Measurements from ENCODE around the gene BYSL.

Gene BYSL

GRCh38 chr6:41894366-41895299 is 26.7 kb upstream of the BYSL start:
- no peak for DNase-seq (ENCODE audit: low read depth)
- no peak for TF ChIP-seq CTCF (IDR thresholded peaks at IDR 0.05; ENCODE audit: control insufficient read depth, extremely low read depth, insufficient read depth)
- H3K4me3 ChIP-seq (ENCODE audit: low read depth, low read length), result peak overlapping the region; percentile 84

DNA sequence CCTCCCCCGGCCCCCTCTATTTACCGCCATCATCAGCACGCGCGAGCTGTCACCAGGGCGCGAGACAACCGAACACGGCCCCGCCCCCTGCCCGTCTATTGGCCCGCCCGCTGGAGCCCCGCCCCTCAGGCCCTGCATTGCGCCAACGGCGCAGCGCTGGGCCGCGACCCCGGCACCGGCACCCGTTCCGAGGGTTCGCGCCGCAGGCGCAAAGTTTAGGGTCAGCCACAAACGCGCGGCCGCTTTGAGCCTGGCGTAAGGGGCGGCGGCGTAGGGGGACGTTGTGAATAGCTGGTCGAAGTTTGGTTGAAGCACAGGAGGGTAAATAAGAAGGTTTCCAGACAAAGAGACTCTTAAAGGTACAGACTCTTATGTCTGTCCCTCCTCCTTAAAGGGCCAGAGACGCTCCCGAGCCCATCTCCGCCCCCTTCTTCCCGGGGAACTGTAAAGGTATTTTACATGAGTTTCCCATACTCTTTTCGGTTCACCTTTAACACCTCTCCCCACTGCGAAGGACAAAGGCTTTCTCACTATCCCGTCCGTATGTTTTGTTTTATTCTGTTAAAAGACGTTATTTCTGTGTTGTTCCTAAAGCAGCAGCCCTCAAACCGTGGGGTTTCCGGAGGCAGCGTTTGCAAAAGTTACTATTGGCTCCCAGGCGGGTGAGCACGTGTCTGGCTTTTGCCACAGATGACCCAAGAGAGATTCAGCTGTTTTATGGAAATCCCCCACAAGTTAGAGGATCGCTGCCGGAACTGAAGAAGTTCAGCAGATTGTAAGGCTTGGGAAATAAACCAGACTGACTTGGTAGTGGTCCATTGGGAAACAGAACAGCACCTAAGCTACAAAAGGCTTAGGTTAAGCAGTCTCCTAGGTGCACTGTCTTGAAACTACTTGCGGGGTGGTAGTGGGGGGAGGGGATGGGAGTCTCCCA is 25.7 kb upstream of the BYSL start, which contains the start of gene USP49:
USP49 (minus strand) TSS at position 76 of the 934 bp plus-strand sequence. CDS start 88,392 bp downstream, outside the sequence.
- H3K4me3 ChIP-seq (ENCODE audit: low read depth, low read length), result peak within 1 kb of the TSS; percentile 84
- TF ChIP-seq CTCF (IDR thresholded peaks at IDR 0.05; ENCODE audit: control insufficient read depth, extremely low read depth, insufficient read depth), result no peak
- DNase-seq (ENCODE audit: low read depth), result peak; percentile 28

DNA sequence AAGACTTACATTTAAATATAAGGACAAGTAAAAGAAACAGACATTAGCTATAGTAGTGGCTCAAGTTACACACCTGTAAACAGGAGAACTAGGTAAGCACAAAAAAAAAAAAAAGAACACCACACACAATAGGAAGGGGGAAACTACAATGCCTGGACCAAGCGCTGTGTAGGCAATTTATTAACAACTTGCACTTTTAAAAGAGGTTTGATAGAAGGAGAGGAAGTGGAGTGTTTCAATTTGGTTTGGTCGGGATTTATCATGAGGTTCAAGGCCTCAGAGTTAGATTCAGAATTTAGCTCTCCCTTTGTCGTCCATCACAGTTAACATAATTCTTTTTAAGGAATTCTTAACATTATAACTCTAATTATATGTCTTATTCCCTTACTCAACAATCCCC is 25.0 kb upstream of the BYSL start:
- no peak for DNase-seq (ENCODE audit: low read depth)
- H3K4me3 ChIP-seq (ENCODE audit: low read depth, low read length), result peak overlapping the region; percentile 84
- TF ChIP-seq CTCF (IDR thresholded peaks at IDR 0.05; ENCODE audit: control insufficient read depth, extremely low read depth, insufficient read depth), result no peak

- TF ChIP-seq CTCF (IDR thresholded peaks at IDR 0.05; ENCODE audit: control insufficient read depth, extremely low read depth, insufficient read depth), result no peak
- DNase-seq (ENCODE audit: low read depth), result no peak
- H3K4me3 ChIP-seq (ENCODE audit: low read depth, low read length), result no peak overlapping the region
Measured at GRCh38 chr6:41900861-41901260, 20.4 kb upstream of the BYSL start.

- DNase-seq (ENCODE audit: low read depth), result no peak
- no peak overlapping the region for H3K4me3 ChIP-seq (ENCODE audit: low read depth, low read length)
- peak; percentile 23; the same call in 1 of the 2 replicates for TF ChIP-seq CTCF (IDR thresholded peaks at IDR 0.05; ENCODE audit: control insufficient read depth, extremely low read depth, insufficient read depth)
Measured at GRCh38 chr6:41901882-41902519, 19.3 kb upstream of the BYSL start.

DNA sequence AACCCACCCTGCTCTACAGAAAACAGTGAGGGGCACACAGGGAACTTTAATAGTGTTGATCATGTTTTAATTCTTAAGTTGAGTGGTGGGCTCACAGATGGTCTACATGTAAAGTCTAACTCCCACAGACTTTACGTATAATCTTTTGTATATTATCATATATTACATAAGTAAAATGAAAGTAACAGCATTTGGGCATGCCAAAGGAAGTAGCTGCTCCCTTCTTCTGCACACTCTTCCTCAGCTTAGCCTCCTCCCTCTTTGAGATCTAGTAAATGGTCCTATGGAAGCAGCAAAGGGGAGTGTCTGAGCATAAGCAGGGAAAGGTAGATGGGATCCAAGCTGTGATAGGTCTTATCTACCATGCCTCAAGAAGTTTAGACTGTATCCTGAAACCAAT is 11.6 kb upstream of the BYSL start:
- no peak overlapping the region for H3K4me3 ChIP-seq (ENCODE audit: low read depth, low read length)
- no peak for TF ChIP-seq CTCF (IDR thresholded peaks at IDR 0.05; ENCODE audit: control insufficient read depth, extremely low read depth, insufficient read depth)
- no peak for DNase-seq (ENCODE audit: low read depth)
